SK-N-SH (cell line): ENCODE results near the gene FAM171A2.

Source experiments
- CTCF ChIP-seq: fragments of 200-600 bp; sonication (generic); IDR thresholded peaks from 2 replicates; pipeline ENCODE4 v1.6.1; 2017; ENCODE audit warnings: antibody characterized with exemption, mild to moderate bottlenecking, moderate library complexity
- EP300 ChIP-seq, 2 experiments: IDR thresholded peaks; 2 replicates each; pipeline versions ENCODE4 v1.4.0 to v1.6.1; 2012; ENCODE audit warnings: borderline replicate concordance in 1 of 2, low read depth in 1 of 2, low read length in 1 of 2
- EZH2phosphoT487 ChIP-seq: fragments of 200-600 bp; sonication (generic); IDR thresholded peaks from 2 replicates; pipeline ENCODE4 v1.6.1; 2017; ENCODE audit warnings: low read depth, mixed run types, mild to moderate bottlenecking, antibody characterized with exemption, moderate library complexity, borderline replicate concordance
- GATA2 ChIP-seq: sonication (generic); formaldehyde crosslinking; IDR thresholded peaks from 2 replicates; pipeline ENCODE4 v1.5.0; 2020; ENCODE audit warnings: mild to moderate bottlenecking, missing genetic modification reagents
- MXI1 ChIP-seq: IDR thresholded peaks from 2 replicates; pipeline ENCODE4 v1.6.1; 2012; ENCODE audit warnings: mild to moderate bottlenecking, low read depth, low read length, improper control_type of control experiment
- POLR2AphosphoS5 ChIP-seq: IDR thresholded peaks from 2 replicates; pipeline ENCODE4 v1.6.1; 2012; ENCODE audit warnings: low read depth, low read length
- RAD21 ChIP-seq: IDR thresholded peaks from 2 replicates; pipeline ENCODE4 v1.6.1; 2012; ENCODE audit warnings: mild to moderate bottlenecking, low read length
- RFX5 ChIP-seq: IDR thresholded peaks from 2 replicates; pipeline ENCODE4 v1.6.1; 2012; ENCODE audit warnings: mild to moderate bottlenecking, improper control_type of control experiment, low read length
- RXRA ChIP-seq: IDR thresholded peaks from 2 replicates; pipeline ENCODE4 v1.4.0; 2012; ENCODE audit warnings: low read depth, mild to moderate bottlenecking, borderline replicate concordance
- TAF1 ChIP-seq: IDR thresholded peaks from 2 replicates; pipeline ENCODE4 v1.6.1; 2012; ENCODE audit warnings: low read depth, mild to moderate bottlenecking, low read length, moderate library complexity, borderline replicate concordance
- TEAD4 ChIP-seq: IDR thresholded peaks from 2 replicates; pipeline ENCODE4 v1.4.0; 2012; ENCODE audit warnings: mild to moderate bottlenecking, borderline replicate concordance; ENCODE audit not compliant: insufficient read depth
- TF ChIP-seq, protein P1 (sequence below): IDR thresholded peaks from 2 replicates; pipeline ENCODE4 v1.4.0; 2012; ENCODE audit warnings: low read depth

DNA sequence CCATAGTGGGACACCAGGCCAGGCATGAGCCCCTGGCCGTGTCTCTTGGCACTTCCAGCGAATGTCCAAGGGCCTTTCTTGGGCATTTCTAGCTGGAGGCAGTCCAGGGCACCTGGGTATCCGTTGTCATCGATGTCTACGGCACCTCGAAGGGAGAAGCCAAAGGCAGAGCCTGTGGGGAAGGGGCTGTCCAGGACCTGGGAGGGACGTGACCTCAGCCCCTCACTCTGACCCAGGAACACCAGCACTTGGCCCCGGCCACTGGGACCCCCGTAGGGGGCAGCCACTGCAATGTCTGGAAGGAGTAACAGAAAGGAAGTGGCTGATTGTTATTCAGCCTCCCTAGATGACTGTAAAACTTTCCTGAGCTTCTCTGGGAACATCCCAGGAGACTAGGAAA is 17.1 kb upstream of the FAM171A2 start:
- no peak for TF ChIP-seq CTCF
- TF ChIP-seq TAF1 = no peak
- TF ChIP-seq POLR2AphosphoS5 = no peak
- no peak for TF ChIP-seq EZH2phosphoT487
- TF ChIP-seq, protein P1, sequence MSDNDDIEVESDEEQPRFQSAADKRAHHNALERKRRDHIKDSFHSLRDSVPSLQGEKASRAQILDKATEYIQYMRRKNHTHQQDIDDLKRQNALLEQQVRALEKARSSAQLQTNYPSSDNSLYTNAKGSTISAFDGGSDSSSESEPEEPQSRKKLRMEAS = no peak
- no peak for TF ChIP-seq GATA2 (CRISPR knock-in tag)
- no peak for TF ChIP-seq RXRA
- TF ChIP-seq TEAD4 = no peak
- TF ChIP-seq MXI1 = no peak
- no peak for TF ChIP-seq RFX5
- no peak for TF ChIP-seq RAD21
- TF ChIP-seq EP300 (IDR thresholded peaks at IDR 0.05; ENCODE audit: borderline replicate concordance in 1 of 2, low read depth in 1 of 2, low read length in 1 of 2) = no peak
